ENCODE measurements around the gene SGSH.

DNA sequence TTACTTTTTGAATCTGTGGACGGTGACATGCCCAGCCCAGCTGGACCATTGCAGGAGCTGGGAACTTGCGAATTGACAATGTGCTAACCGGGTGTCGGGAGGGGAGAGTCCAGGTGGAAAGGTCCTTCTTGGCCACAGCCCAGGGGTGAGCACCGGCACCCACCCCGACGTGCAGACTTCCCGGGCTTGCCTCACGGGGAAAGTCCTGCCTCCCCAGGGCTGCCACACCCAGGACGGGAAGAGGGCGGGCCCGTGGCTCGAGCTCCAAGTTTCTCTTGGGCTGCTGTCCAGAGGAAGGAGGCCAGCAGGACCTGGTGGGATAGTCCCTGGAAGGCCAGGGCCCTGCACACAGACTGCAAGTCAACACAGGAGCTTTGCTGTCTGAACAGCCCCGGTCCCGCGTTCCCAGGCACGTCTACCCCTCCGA is 32.6 kb downstream of the SGSH start:
- TF ChIP-seq, protein P1, sequence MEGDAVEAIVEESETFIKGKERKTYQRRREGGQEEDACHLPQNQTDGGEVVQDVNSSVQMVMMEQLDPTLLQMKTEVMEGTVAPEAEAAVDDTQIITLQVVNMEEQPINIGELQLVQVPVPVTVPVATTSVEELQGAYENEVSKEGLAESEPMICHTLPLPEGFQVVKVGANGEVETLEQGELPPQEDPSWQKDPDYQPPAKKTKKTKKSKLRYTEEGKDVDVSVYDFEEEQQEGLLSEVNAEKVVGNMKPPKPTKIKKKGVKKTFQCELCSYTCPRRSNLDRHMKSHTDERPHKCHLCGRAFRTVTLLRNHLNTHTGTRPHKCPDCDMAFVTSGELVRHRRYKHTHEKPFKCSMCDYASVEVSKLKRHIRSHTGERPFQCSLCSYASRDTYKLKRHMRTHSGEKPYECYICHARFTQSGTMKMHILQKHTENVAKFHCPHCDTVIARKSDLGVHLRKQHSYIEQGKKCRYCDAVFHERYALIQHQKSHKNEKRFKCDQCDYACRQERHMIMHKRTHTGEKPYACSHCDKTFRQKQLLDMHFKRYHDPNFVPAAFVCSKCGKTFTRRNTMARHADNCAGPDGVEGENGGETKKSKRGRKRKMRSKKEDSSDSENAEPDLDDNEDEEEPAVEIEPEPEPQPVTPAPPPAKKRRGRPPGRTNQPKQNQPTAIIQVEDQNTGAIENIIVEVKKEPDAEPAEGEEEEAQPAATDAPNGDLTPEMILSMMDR (IDR thresholded peaks at IDR 0.05), result no peak
- no peak for TF ChIP-seq POLR2A (IDR thresholded peaks at IDR 0.05)

All from vagina (tissue), 2 donors.